Measurements from ENCODE around the gene NLGN2.

Gene NLGN2

GRCh38 chr17:7438656-7439460 is 31.2 kb downstream of the NLGN2 start:
- H3K4me3 ChIP-seq (ENCODE audit: low read length), result no peak overlapping the region; the same call in 1 of the 2 replicates
- TF ChIP-seq, protein P1, sequence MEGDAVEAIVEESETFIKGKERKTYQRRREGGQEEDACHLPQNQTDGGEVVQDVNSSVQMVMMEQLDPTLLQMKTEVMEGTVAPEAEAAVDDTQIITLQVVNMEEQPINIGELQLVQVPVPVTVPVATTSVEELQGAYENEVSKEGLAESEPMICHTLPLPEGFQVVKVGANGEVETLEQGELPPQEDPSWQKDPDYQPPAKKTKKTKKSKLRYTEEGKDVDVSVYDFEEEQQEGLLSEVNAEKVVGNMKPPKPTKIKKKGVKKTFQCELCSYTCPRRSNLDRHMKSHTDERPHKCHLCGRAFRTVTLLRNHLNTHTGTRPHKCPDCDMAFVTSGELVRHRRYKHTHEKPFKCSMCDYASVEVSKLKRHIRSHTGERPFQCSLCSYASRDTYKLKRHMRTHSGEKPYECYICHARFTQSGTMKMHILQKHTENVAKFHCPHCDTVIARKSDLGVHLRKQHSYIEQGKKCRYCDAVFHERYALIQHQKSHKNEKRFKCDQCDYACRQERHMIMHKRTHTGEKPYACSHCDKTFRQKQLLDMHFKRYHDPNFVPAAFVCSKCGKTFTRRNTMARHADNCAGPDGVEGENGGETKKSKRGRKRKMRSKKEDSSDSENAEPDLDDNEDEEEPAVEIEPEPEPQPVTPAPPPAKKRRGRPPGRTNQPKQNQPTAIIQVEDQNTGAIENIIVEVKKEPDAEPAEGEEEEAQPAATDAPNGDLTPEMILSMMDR (conservative IDR thresholded peaks at IDR 0.05; ENCODE audit: low read length), result no peak
- DNase-seq (ENCODE audit: low read depth), result no peak

- TF ChIP-seq, protein P1 (conservative IDR thresholded peaks at IDR 0.05; ENCODE audit: low read length), result no peak
- DNase-seq (ENCODE audit: low read depth), result no peak
Measured at GRCh38 chr17:7439462-7440112, 31.9 kb downstream of the NLGN2 start, which contains the start of gene FGF11. FGF11 (plus strand) TSS chr17:7439512; CDS start chr17:7439621, 109 bp downstream.

GRCh38 chr17:7440113-7440833 is 32.6 kb downstream of the NLGN2 start:
- DNase-seq (ENCODE audit: low read depth), result no peak
- TF ChIP-seq, protein P1 (conservative IDR thresholded peaks at IDR 0.05; ENCODE audit: low read length), result no peak
- H3K4me3 ChIP-seq (ENCODE audit: low read length), result peak overlapping the region; percentile 52

More at GRCh38 chr17:7439462-7440112, 31.9 kb downstream of the NLGN2 start, which contains the start of gene FGF11:
- peak within 1 kb of the TSS; percentile 52 for H3K4me3 ChIP-seq (ENCODE audit: low read length)

- DNase-seq (ENCODE audit: low read depth), result no peak
- H3K4me3 ChIP-seq (ENCODE audit: low read length), result no peak overlapping the region
- TF ChIP-seq, protein P1 (conservative IDR thresholded peaks at IDR 0.05; ENCODE audit: low read length), result peak; percentile 8; the same call in 1 of the 2 replicates
Measured at GRCh38 chr17:7440834-7441195, 33.2 kb downstream of the NLGN2 start.

DNA sequence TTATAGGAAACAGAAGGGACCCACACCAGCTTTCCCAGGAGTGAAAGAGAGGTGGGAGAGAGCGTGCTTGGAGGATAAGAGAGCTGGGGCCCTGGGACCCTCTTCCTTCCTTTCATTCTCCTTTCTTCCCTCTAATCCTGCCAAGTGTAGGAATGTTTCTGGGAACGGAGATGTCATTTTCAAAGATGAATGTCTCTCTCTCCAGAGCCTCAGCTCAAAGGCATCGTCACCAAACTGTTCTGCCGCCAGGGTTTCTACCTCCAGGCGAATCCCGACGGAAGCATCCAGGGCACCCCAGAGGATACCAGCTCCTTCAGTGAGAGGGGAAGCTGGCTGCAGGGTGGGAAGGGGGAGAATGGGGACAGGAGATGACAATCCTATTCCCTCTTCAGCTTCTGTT is 33.6 kb downstream of the NLGN2 start:
- TF ChIP-seq, protein P1 (conservative IDR thresholded peaks at IDR 0.05; ENCODE audit: low read length), result no peak
- no peak overlapping the region for H3K4me3 ChIP-seq (ENCODE audit: low read length)
- DNase-seq (ENCODE audit: low read depth), result no peak

DNA sequence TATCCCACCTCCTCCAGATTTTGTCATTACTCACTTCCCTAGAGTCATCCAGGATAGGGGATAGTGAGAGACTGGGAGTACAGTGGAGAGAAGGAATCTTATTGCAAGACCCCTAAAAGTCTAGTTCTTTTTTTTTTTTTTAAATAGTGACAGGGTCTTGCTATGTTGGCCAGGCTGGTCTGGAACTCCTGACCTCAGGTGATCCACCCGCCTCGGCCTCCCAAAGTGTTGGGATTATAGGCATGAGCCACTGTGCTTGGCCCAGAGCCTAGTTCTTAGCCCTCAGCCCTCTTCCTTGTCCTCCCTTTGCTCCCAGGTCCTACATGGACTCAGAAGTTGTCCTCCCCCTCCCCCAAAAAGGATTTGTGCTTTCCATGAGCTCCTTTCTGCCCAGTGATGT is 34.5 kb downstream of the NLGN2 start:
- H3K4me3 ChIP-seq (ENCODE audit: low read length), result no peak overlapping the region
- TF ChIP-seq, protein P1 (conservative IDR thresholded peaks at IDR 0.05; ENCODE audit: low read length), result no peak
- DNase-seq (ENCODE audit: low read depth), result no peak
